ENCODE results near the gene SPSB4. TPM values are rescaled to one million over a fixed set of nuclear protein-coding genes. Genes with fewer than 3 reads are reported as not detected.

The SPSB4 gene
- total and polyA plus RNA-seq, 2 of the 8 experiments (the other 6 are each of a cell fraction or from before 2014, with no cell fraction given): 15.1 to 17.2 TPM

- TF ChIP-seq MAX (IDR thresholded peaks at IDR 0.05) (no peak), KDM4A (IDR thresholded peaks at IDR 0.05; ENCODE audit: low read depth, low read length, severe bottlenecking) (no peak), SAP30 (IDR thresholded peaks at IDR 0.05; ENCODE audit: insufficient read depth, insufficient replicate concordance, low read length) (no peak), SP4 (IDR thresholded peaks at IDR 0.05; ENCODE audit: low read length) (no peak), SIX5 (IDR thresholded peaks at IDR 0.05; ENCODE audit: low read depth, low read length) (no peak), RAD21 (IDR thresholded peaks at IDR 0.05 in 1 of 2, conservative IDR thresholded peaks at IDR 0.05 in 1 of 2; ENCODE audit: low read depth in 2 of 2, low read length in 2 of 2) (no peak), CEBPB (IDR thresholded peaks at IDR 0.05; ENCODE audit: low read depth, low read length) (no peak)
These were observed 78.4 kb downstream of the SPSB4 start (continued) for GRCh38 chr3:141129541-141130011.

All from H1 (cell line).